Motor neuron (in vitro differentiated cells): ENCODE results near the gene CX3CR1. TPM values are rescaled to one million over a fixed set of nuclear protein-coding genes. Genes with fewer than 3 reads are reported as not detected.
A peak's percentile ranks its signal among the peaks of the same experiment; 100 is the strongest.
"Not testable (repeated sequence)": the region's sequence is repeated elsewhere in the genome, so short reads cannot be mapped to it uniquely, and the experiment has no call there.

Experiments
- ATAC-seq, 8 experiments: fragments of 200-7000 bp; cut with Tn5 transposase; replicated peaks in 6 of 8; 2 replicates each; pipeline ENCODE4 v1.8.0; 2021; ENCODE audit warnings: mild to moderate bottlenecking in 8 of 8, moderate library complexity in 8 of 8
- H3K27ac ChIP-seq, 2 donors: fragments of 250-450 bp; sonication (Bioruptor Pico); 2 replicates each; pipeline ENCODE4 v1.9.0; 2021; ENCODE audit warnings: antibody characterized with exemption in 2 of 2, mild to moderate bottlenecking in 2 of 2, moderate library complexity in 1 of 2
- H3K4me1 ChIP-seq, 2 donors: fragments of 250-450 bp; sonication (Bioruptor Pico); replicated peaks in 1 of 2; 2 replicates each; pipeline ENCODE4 v1.6.1; 2021; ENCODE audit warnings: antibody characterized with exemption in 2 of 2, mild to moderate bottlenecking in 2 of 2, moderate library complexity in 1 of 2
- H3K4me3 ChIP-seq, 5 donors: fragments of 250-450 bp; sonication (Bioruptor Pico); 2 replicates each; pipeline ENCODE4 v1.9.0; 2021; ENCODE audit warnings: antibody characterized with exemption in 5 of 5, mild to moderate bottlenecking in 5 of 5, moderate library complexity in 4 of 5
- WGBS, 10 experiments: fragments of 450-650 bp; shearing (Covaris generic); methylation state at CpG; one replicate each; pipeline ENCODE4 v1.0.0; 2022; 5-methylcytosine and 5-hydroxymethylcytosine counted together
- in situ Hi-C, 9 experiments: fragments of 400-800 bp; cut with MboI; loops; one replicate each; pipeline ENCODE4 v1.15.0; 2021; ENCODE audit warnings: low sequenced_read_pairs in 9 of 9, low pct_unique_long_range_greater_than_20kb in 2 of 9; ENCODE audit not compliant: unreplicated experiment in 9 of 9
- total RNA-seq, 8 experiments: library from RNA; unstranded; fragments of 300-600 nt; gene quantifications; 2 replicates each; pipeline versions ENCODE4 v1.2.3 to v1.2.4, GENCODE V29; 2022

The CX3CR1 gene
- total RNA-seq: under 1 TPM in 6 of 8 experiments, not detected in 2; 0.08 to 0.40 (median 0.19) TPM

- 0 to 62% (median 42%) methylated on average over 1 to 4 of the region's 5 CpGs; no CpG with 5 or more reads in 3 of the 10 experiments for WGBS, 10 experiments
- H3K4me1 ChIP-seq: no peaks in the 10 kb centered on the region
- H3K27ac ChIP-seq: no peak within 1 kb of the TSS
- no peak within 1 kb of the TSS for H3K4me3 ChIP-seq
- peak in 2 of 8 experiments; percentile 33 to 39 for ATAC-seq
- in situ Hi-C loops: loop anchor here in 3 of 9 experiments (10.0 to 25.0 kb wide), 4 partner anchors 85 to 168 kb away; partner anchors contain the start of genes XIRP1 (in 2 of the 3), GORASP1 (in 1 of the 3) and TTC21A (in 1 of the 3)
These were observed at the start of gene CX3CR1 for GRCh38 chr3:39279745-39280517. Gene CX3CR1, minus strand, starts transcription at chr3:39280036. Its CDS starts 13,527 bp downstream, at chr3:39266509.

GRCh38 chr3:39329493-39329892, 49.7 kb upstream of the CX3CR1 start, which contains the start of gene CCR8:
Gene CCR8, plus strand, starts transcription at chr3:39329709. Its CDS starts 2,623 bp downstream, at chr3:39332332.
- Histone ChIP-seq H3K4me3 (no peak within 1 kb of the TSS), H3K4me1 (no peaks in the 10 kb centered on the region), H3K27ac (no peak within 1 kb of the TSS)
- in situ Hi-C loops: no loop called here
- WGBS, 10 experiments: 20 to 67% (median 60%) methylated on average over 1 of the region's 1 CpG; no CpG with 5 or more reads in 7 of the 10 experiments
- no peak for ATAC-seq

- H3K4me1 ChIP-seq: no peaks in the 10 kb centered on the region
- no peak for ATAC-seq
- no peak overlapping the region for H3K27ac ChIP-seq
- in situ Hi-C loops: no loop called here
- no peak overlapping the region for H3K4me3 ChIP-seq
- 17 to 100% (median 92%) methylated on average over 1 to 4 of the region's 4 CpGs; no CpG with 5 or more reads in 4 of the 10 experiments for WGBS, 10 experiments
These were observed 48.0 kb upstream of the CX3CR1 start for GRCh38 chr3:39327746-39328349.

- H3K27ac ChIP-seq: no peak overlapping the region
- no peak overlapping the region for H3K4me3 ChIP-seq
- H3K4me1 ChIP-seq: no peaks in the 10 kb centered on the region
- in situ Hi-C loops: no loop called here
- WGBS, 10 experiments: 0 to 100% (median 44%) methylated on average over 1 to 3 of the region's 4 CpGs; no CpG with 5 or more reads in 6 of the 10 experiments
- no peak for ATAC-seq
These were observed 47.4 kb upstream of the CX3CR1 start for GRCh38 chr3:39327053-39327745.

- Histone ChIP-seq H3K27ac (no peak overlapping the region), H3K4me1 (no peaks in the 10 kb centered on the region), H3K4me3 (no peak overlapping the region)
- in situ Hi-C loops: no loop called here
- no peak for ATAC-seq
- WGBS, 10 experiments: 31 to 100% (median 70%) methylated on average over 2 of the region's 2 CpGs; no CpG with 5 or more reads in 3 of the 10 experiments
These were observed 45.4 kb upstream of the CX3CR1 start for GRCh38 chr3:39325236-39325635.

- no peak overlapping the region for H3K27ac ChIP-seq
- 0 to 94% (median 80%) methylated on average over 1 to 2 of the region's 2 CpGs; no CpG with 5 or more reads in 2 of the 10 experiments for WGBS, 10 experiments
- ATAC-seq: no peak
- no peak overlapping the region for H3K4me3 ChIP-seq
- in situ Hi-C loops: no loop called here
- H3K4me1 ChIP-seq: no peaks in the 10 kb centered on the region
These were observed 43.7 kb upstream of the CX3CR1 start for GRCh38 chr3:39323494-39323893.

GRCh38 chr3:39322936-39323335, 43.1 kb upstream of the CX3CR1 start:
- H3K4me3 ChIP-seq: no peak overlapping the region
- in situ Hi-C loops: no loop called here
- peak in 2 of 8 experiments; percentile 84 to 89 for ATAC-seq
- no peak overlapping the region for H3K27ac ChIP-seq
- no peaks in the 10 kb centered on the region for H3K4me1 ChIP-seq

GRCh38 chr3:39322209-39322715, 42.4 kb upstream of the CX3CR1 start:
- in situ Hi-C loops, ATAC-seq, H3K4me3 ChIP-seq: not testable (repeated sequence)

GRCh38 chr3:39321574-39321983, 41.7 kb upstream of the CX3CR1 start:
- H3K27ac ChIP-seq, H3K4me3 ChIP-seq, H3K4me1 ChIP-seq, in situ Hi-C loops: not testable (repeated sequence)
- peak in 2 of 8 experiments; percentile 40 to 64 for ATAC-seq
- 17 to 83% (median 64%) methylated on average over 1 to 2 of the region's 2 CpGs; no CpG with 5 or more reads in 2 of the 10 experiments for WGBS, 10 experiments

More at GRCh38 chr3:39322209-39322715, 42.4 kb upstream of the CX3CR1 start:
- H3K27ac ChIP-seq, H3K4me1 ChIP-seq: not testable (repeated sequence)
- 0 to 100% (median 80%) methylated on average over 1 of the region's 3 CpGs; no CpG with 5 or more reads in 2 of the 10 experiments for WGBS, 10 experiments

GRCh38 chr3:39319249-39319648, 39.4 kb upstream of the CX3CR1 start:
- ATAC-seq: no peak
- no peak overlapping the region for H3K4me3 ChIP-seq
- no peaks in the 10 kb centered on the region for H3K4me1 ChIP-seq
- H3K27ac ChIP-seq: no peak overlapping the region
- in situ Hi-C loops: no loop called here

GRCh38 chr3:39318301-39318700, 38.5 kb upstream of the CX3CR1 start:
- no peaks in the 10 kb centered on the region for H3K4me1 ChIP-seq
- 0 to 88% (median 13%) methylated on average over 1 of the region's 1 CpG; no CpG with 5 or more reads in 5 of the 10 experiments for WGBS, 10 experiments
- no peak for ATAC-seq
- no peak overlapping the region for H3K4me3 ChIP-seq
- in situ Hi-C loops: no loop called here
- no peak overlapping the region for H3K27ac ChIP-seq

- Histone ChIP-seq H3K27ac (no peak overlapping the region), H3K4me3 (no peak overlapping the region), H3K4me1 (no peaks in the 10 kb centered on the region)
- in situ Hi-C loops: no loop called here
- 0 to 100% (median 70%) methylated on average over 1 to 2 of the region's 2 CpGs; no CpG with 5 or more reads in 2 of the 10 experiments for WGBS, 10 experiments
- ATAC-seq: no peak
These were observed 37.8 kb upstream of the CX3CR1 start for GRCh38 chr3:39317571-39318169.
